GM18858 (cell line): Measurements from ENCODE around the gene MRPL53.

Source experiments
- ATAC-seq: cut with Tn5 transposase; IDR thresholded peaks from one replicate; pipeline ENCODE4 v1.9.1; 2021; ENCODE audit not compliant: unreplicated experiment

The MRPL53 gene

DNA sequence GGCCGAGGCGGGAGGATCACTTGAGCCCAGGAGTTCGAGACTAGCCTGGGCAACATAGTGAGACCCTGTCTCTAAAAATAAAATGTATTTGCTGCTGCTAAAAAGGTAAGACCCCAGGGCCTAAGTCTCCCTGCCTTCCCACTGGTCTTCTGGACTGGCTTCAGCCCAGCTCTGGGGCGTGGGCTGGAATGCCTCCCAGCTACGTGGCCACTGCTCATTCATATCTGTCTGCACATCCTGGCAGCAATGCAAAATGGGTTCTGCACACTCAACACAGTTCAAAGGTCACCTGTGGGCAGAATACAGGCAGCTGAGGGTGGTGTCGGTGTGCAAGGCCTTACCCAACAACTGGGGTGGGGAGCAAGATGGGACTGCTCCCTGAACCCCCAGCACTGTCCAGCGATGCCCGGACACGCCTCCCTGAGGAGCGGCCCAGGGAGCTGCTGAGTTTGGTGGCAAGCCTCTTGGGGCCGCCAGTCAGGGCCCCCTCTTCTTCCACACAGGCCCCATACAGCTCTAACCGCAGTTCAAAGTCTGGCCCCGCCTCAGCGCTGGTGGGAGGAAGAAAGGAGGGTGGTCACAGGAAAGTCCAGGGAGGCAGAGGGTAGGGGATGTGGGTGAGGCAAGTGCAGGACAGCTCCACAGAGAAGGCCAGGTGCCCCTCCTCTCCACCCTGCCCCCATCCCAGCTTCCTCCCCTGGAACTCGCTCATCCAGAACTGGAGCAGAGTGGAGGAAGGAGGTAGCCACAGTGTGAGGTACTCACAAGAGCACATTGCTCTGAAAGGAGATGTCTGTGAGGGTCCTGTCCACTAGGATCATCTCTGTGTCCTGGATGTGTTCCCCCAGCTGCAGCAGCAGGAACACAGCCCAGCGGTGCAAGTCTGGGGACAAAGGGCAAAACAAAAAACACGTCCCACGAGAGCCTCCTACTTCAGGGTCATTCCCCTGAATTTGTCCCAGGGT is 42.7 kb downstream of the MRPL53 start:
- ATAC-seq: no peak

DNA sequence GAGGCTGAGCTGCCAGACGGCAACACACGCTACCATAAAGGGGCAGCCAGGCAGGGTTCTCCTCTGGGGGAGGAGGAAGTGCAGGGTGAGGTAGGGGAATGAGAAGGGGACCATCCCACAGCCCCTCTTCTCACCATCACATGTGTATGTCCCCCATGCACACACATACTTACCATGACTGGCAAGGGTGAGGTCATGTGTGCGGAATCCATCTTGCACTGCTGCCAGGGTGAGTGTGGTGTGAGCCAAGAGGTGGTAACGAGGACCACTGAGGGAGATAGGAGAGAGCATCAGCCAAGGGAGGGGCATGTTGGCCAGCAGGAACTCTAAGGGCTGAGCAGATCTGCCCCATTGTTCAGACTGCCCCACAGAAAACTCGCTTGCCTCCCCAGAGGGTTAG is 43.8 kb downstream of the MRPL53 start:
- no peak for ATAC-seq

DNA sequence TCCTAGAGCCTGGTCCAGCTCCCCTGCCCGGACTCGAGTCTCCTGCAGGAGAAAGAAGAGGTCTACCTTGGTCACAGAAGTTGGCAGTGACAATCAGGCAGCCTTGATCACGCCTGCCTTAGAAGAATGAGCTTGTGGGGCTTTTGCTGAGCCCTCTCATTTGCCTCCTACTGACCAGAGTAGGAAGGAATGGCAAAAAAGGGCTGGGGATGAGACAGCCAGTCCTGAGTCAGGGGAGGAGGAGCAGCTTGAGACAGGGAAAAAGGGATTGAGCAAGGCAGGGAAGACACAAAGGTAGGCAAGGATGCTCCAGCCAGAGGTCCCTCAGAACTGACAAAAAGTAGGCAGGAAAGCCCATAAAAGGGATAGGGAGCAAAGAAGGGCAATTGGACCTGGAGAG is 44.9 kb downstream of the MRPL53 start:
- ATAC-seq: no peak

DNA sequence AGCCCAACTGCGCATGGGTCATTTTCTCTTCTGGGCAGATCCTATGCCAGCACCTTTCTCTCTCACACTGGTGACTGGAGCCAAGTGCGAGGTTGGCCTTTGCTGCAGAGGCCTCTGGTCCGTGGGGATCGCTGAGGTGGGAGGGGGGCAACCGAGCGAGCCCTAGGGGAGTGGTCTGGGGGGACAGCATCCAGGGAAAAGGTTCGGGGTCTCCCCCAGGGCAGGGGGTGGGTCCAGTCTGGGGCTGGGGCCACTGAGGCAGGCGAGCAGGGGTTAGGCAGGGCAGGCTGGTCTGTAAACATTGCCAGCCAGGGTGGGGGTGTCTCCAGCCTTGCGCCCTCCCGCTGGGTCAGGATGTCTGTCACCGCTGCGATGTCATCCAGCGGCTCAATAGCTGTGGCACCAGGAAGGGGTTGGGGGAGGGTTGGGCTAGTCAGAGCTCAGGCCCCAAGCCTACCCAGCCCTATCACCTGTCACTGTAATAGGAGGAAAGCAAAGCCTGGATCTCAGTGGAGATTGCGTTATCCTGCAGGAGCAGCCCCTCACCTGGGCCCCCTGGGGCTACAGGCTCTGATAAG is 46.2 kb downstream of the MRPL53 start:
- no peak for ATAC-seq

DNA sequence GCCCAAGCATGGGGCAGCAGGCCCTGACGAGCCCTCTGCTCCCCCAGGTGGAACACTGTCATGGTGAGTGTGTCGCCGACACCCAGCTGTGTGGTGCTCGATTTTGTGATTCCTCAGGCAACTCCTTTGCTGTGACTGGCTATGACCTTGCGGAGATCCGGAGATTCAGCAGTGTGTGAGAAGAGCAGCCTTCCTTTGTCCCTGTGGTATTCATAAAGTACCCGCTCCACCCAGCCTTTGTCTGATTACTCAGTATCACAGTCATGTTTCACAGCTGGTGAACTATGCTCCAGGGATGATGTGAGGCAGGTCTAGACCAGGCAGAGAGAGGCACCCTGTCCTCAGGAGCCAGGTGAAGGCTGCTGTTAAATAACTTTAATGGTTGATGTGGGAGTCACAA is 47.0 kb downstream of the MRPL53 start:
- ATAC-seq: no peak

DNA sequence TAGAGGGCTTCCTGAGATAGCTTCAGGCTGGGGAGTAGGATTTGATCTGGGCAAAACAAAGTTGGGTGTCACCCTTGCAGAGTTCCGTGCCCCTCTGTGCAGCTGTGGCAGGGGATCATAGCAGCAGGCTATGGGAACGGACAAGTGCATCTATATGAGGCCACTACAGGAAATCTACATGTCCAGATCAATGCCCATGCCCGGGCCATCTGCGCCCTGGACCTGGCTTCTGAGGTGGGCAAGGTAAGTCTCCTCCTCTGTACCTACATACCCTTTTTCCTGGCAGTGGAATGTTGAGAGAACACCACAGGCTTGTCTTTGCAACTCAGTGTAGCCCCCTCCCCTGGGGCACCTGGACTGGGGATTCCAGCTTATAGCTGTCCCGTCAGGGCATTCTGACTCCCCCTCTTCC is 47.5 kb downstream of the MRPL53 start:
- ATAC-seq: no peak

DNA sequence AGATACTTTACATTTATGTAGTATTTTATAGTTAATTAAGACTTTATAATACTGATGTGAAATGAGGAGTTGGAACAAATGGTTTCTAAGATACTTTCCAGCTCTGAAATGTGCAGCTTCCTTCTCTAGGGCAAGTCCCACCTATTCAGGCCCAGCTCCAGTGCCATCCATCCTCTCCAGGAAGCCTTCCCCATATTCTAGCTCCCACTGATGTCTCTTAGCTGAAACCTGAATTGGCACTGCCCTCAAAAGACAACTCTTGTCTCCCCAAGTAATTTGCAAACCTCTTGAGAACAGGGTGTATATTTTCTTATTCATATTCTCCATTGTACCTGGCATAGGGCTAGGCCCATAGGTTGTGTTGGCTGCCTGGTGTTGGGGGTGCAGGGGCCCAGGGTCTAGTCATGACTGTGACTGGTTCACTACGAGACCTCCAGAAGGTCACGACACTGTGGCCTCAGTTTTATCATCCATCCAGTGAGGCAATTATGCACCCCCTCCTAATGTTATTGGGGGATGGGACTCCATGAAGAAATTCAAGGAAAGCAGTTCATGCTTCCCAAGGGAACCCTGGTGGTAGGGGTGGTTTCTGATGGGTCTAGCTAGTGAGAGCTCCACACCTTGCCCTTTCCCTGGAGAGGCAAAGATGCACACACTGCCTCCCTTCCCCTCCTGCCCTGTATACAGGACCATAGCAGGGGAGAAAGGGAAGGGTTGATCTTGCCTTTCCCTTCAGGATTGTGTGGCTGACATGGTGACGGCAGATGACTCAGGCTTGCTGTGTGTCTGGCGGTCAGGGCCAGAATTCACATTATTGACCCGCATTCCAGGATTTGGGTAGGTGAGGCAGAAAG is 48.1 kb downstream of the MRPL53 start:
- no peak for ATAC-seq

DNA sequence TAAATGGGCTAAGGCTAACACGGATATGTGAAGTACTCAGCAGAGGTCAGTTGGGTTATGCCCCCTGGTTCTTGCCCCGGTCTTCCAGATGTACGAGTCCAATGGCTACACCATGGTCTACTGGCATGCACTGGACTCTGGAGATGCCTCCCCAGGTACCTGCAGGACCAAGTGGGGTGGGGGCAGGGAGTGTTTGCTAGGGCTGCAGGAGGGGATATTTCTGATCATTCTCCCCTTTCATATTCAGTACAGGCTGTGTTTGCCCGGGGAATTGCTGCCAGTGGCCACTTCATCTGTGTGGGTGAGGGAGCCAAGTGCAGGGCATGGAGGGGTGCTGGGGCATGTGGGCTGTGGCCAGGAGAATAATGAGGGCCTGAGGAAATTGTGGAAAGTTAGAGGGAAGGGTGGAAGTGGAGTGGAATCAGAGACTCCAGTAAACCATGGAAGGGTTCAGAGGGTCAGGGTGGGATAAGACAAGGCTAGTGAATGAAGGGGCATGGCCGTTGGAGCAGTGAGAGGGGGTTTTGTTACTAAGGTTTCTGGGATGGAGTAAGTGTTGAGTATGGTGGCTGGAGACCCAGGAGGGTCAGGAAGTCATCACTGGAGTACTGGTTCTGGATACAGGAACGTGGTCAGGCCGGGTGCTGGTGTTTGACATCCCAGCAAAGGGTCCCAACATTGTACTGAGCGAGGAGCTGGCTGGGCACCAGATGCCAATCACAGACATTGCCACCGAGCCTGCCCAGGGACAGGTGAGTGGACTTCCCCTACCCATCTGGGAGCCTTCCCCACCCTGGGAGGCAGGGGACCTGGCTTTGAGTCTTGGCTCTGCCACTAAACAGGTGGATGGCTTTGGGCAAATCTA is 49.0 kb downstream of the MRPL53 start:
- no peak for ATAC-seq
